GM04504 (cell line): ENCODE results near the gene ATP8B4.
"Not testable (repeated sequence)": the region's sequence is repeated elsewhere in the genome, so short reads cannot be mapped to it uniquely, and the experiment has no call there.

Source experiments
- DNase-seq: peaks from one replicate; pipeline ENCODE4 v3.0.0-alpha.2; 2012; ENCODE audit warnings: low read depth

Gene ATP8B4

GRCh38 chr15:50109076-50109987 lies 9.7 kb downstream of the ATP8B4 start:
- no peak for DNase-seq

GRCh38 chr15:50108461-50108860 lies 10.6 kb downstream of the ATP8B4 start:
- DNase-seq = no peak

GRCh38 chr15:50107591-50108408 lies 11.2 kb downstream of the ATP8B4 start:
- no peak for DNase-seq

GRCh38 chr15:50107157-50107556 lies 11.9 kb downstream of the ATP8B4 start:
- no peak for DNase-seq

- no peak for DNase-seq
Measured at GRCh38 chr15:50106457-50106856, 12.6 kb downstream of the ATP8B4 start.

GRCh38 chr15:50100486-50100885 lies 18.5 kb downstream of the ATP8B4 start:
- no peak for DNase-seq

- DNase-seq = no peak
Measured at GRCh38 chr15:50098545-50098944, 20.5 kb downstream of the ATP8B4 start.

GRCh38 chr15:50095938-50096821 lies 22.9 kb downstream of the ATP8B4 start:
- DNase-seq = no peak

- not testable (repeated sequence) for DNase-seq
Measured at GRCh38 chr15:50089386-50089785, 29.6 kb downstream of the ATP8B4 start.

- DNase-seq = no peak
Measured at GRCh38 chr15:50084932-50085331, 34.1 kb downstream of the ATP8B4 start.

- DNase-seq = peak; percentile 18
Measured at GRCh38 chr15:50083424-50084025, 35.5 kb downstream of the ATP8B4 start.

- DNase-seq = no peak
Measured at GRCh38 chr15:50082066-50082465, 37.0 kb downstream of the ATP8B4 start.

- no peak for DNase-seq
Measured at GRCh38 chr15:50077651-50078050, 41.4 kb downstream of the ATP8B4 start.

GRCh38 chr15:50077176-50077575 lies 41.9 kb downstream of the ATP8B4 start:
- no peak for DNase-seq

- no peak for DNase-seq
Measured at GRCh38 chr15:50075319-50075718, 43.7 kb downstream of the ATP8B4 start.

- no peak for DNase-seq
Measured at GRCh38 chr15:50071551-50072258, 47.3 kb downstream of the ATP8B4 start.

- DNase-seq = no peak
Measured at GRCh38 chr15:50068016-50068415, 51.0 kb downstream of the ATP8B4 start.

- no peak for DNase-seq
Measured at GRCh38 chr15:50067254-50067653, 51.8 kb downstream of the ATP8B4 start.

- no peak for DNase-seq
Measured at GRCh38 chr15:50066666-50067065, 52.4 kb downstream of the ATP8B4 start.

GRCh38 chr15:50066202-50066601 lies 52.8 kb downstream of the ATP8B4 start:
- no peak for DNase-seq

GRCh38 chr15:50065279-50065678 lies 53.8 kb downstream of the ATP8B4 start:
- DNase-seq = no peak
